HG03064 (cell line): ENCODE data around the gene FAM83G.
"Not testable (repeated sequence)": the region's sequence is repeated elsewhere in the genome, so short reads cannot be mapped to it uniquely, and the experiment has no call there.

Source experiments
- ATAC-seq: cut with Tn5 transposase; IDR thresholded peaks from one replicate; pipeline ENCODE4 v1.9.1; 2021; ENCODE audit warnings: low read depth; ENCODE audit not compliant: unreplicated experiment

FAM83G gene

GRCh38 chr17:18959071-18959844 is 45.3 kb downstream of the FAM83G start:
- no peak for ATAC-seq

GRCh38 chr17:18958611-18959010 is 46.0 kb downstream of the FAM83G start:
- ATAC-seq: no peak

- no peak for ATAC-seq
These were observed 46.7 kb downstream of the FAM83G start for GRCh38 chr17:18957831-18958230.

- no peak for ATAC-seq
These were observed 48.0 kb downstream of the FAM83G start for GRCh38 chr17:18956581-18956980.

GRCh38 chr17:18956021-18956420 is 48.5 kb downstream of the FAM83G start:
- ATAC-seq: not testable (repeated sequence)

- no peak for ATAC-seq
These were observed 49.6 kb downstream of the FAM83G start for GRCh38 chr17:18955009-18955408.

GRCh38 chr17:18954321-18954720 is 50.2 kb downstream of the FAM83G start:
- no peak for ATAC-seq

- ATAC-seq: no peak
These were observed 51.3 kb downstream of the FAM83G start for GRCh38 chr17:18953231-18953728.

- ATAC-seq: no peak
These were observed 52.4 kb downstream of the FAM83G start, which contains the start of gene SLC5A10 for GRCh38 chr17:18951941-18952842. Gene SLC5A10 (plus strand): TSS chr17:18952165. CDS start chr17:18952206, 41 bp downstream.

- no peak for ATAC-seq
These were observed 53.3 kb downstream of the FAM83G start for GRCh38 chr17:18950944-18951905.

GRCh38 chr17:18950346-18950745 is 54.2 kb downstream of the FAM83G start:
- no peak for ATAC-seq

GRCh38 chr17:18949566-18949965 is 55.0 kb downstream of the FAM83G start:
- ATAC-seq: no peak

GRCh38 chr17:18948476-18949006 is 56.0 kb downstream of the FAM83G start:
- ATAC-seq: no peak

- ATAC-seq: no peak
These were observed 56.7 kb downstream of the FAM83G start for GRCh38 chr17:18947866-18948265.

GRCh38 chr17:18946536-18946935 is 58.0 kb downstream of the FAM83G start:
- ATAC-seq: no peak

GRCh38 chr17:18944646-18945045 is 59.9 kb downstream of the FAM83G start:
- no peak for ATAC-seq

- no peak for ATAC-seq
These were observed 65.9 kb downstream of the FAM83G start for GRCh38 chr17:18938692-18939023.

GRCh38 chr17:18937981-18938691 is 66.4 kb downstream of the FAM83G start:
- no peak for ATAC-seq
